ENCODE data around the gene NUDT2.

DNA sequence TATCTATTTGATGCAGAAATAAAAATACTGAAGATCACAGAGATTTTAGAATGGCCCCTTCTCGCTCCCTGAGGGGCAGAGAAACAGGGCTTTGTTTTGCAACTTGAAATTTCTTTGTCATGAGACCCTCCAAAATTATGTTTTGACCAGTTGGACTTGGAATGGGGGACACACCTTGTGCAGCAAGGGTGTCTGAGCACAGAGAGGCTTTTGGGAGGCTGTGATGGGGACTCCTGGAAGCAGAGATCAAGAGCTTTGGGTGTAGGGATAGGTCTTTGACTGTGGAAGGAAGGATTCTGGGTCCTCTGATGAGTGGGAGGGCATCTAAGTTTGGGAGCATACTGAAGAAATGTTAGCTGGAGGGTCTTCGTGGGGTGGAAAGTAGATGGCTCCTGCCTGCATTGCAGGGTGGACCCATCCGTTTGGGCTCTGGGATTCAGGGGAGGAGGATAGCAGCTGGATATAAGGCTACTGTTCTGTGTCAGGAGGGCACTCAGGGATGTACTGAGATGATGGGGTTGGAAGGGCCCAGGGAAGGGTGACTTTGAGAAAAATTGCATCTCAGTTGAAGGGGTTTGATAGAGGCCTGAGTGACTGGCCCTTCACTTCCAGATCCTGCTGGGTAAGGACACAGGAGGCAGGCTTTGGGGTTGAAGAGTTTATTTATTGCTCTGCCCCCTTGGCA lies 49.1 kb downstream of the NUDT2 start:
- TF ChIP-seq ZNF776 (tag by site-specific recombination; IDR thresholded peaks at IDR 0.05; ENCODE audit: borderline replicate concordance), result no peak
- TF ChIP-seq OSR2 (tag by site-specific recombination; IDR thresholded peaks at IDR 0.05), result no peak
- no peak for TF ChIP-seq ZNF792 (tag by site-specific recombination; IDR thresholded peaks at IDR 0.05)
- TF ChIP-seq, protein P1, sequence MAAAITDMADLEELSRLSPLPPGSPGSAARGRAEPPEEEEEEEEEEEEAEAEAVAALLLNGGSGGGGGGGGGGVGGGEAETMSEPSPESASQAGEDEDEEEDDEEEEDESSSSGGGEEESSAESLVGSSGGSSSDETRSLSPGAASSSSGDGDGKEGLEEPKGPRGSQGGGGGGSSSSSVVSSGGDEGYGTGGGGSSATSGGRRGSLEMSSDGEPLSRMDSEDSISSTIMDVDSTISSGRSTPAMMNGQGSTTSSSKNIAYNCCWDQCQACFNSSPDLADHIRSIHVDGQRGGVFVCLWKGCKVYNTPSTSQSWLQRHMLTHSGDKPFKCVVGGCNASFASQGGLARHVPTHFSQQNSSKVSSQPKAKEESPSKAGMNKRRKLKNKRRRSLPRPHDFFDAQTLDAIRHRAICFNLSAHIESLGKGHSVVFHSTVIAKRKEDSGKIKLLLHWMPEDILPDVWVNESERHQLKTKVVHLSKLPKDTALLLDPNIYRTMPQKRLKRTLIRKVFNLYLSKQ (tag by site-specific recombination; IDR thresholded peaks at IDR 0.05; ENCODE audit: borderline replicate concordance), result no peak
- TF ChIP-seq, protein P2, sequence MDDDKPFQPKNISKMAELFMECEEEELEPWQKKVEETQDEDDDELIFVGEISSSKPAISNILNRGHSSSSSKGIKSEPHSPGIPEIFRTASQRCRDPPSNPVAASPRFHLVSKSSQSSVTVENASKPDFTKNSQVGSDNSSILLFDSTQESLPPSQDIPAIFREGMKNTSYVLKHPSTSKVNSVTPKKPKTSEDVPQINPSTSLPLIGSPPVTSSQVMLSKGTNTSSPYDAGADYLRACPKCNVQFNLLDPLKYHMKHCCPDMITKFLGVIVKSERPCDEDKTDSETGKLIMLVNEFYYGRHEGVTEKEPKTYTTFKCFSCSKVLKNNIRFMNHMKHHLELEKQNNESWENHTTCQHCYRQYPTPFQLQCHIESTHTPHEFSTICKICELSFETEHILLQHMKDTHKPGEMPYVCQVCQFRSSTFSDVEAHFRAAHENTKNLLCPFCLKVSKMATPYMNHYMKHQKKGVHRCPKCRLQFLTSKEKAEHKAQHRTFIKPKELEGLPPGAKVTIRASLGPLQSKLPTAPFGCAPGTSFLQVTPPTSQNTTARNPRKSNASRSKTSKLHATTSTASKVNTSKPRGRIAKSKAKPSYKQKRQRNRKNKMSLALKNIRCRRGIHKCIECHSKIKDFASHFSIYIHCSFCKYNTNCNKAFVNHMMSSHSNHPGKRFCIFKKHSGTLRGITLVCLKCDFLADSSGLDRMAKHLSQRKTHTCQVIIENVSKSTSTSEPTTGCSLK (tag by site-specific recombination; IDR thresholded peaks at IDR 0.05), result no peak
- TF ChIP-seq, protein P3, sequence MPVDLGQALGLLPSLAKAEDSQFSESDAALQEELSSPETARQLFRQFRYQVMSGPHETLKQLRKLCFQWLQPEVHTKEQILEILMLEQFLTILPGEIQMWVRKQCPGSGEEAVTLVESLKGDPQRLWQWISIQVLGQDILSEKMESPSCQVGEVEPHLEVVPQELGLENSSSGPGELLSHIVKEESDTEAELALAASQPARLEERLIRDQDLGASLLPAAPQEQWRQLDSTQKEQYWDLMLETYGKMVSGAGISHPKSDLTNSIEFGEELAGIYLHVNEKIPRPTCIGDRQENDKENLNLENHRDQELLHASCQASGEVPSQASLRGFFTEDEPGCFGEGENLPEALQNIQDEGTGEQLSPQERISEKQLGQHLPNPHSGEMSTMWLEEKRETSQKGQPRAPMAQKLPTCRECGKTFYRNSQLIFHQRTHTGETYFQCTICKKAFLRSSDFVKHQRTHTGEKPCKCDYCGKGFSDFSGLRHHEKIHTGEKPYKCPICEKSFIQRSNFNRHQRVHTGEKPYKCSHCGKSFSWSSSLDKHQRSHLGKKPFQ (tag by site-specific recombination; IDR thresholded peaks at IDR 0.05), result no peak
- TF ChIP-seq ZNF558 (tag by site-specific recombination; IDR thresholded peaks at IDR 0.05), result no peak
- TF ChIP-seq, protein P4, sequence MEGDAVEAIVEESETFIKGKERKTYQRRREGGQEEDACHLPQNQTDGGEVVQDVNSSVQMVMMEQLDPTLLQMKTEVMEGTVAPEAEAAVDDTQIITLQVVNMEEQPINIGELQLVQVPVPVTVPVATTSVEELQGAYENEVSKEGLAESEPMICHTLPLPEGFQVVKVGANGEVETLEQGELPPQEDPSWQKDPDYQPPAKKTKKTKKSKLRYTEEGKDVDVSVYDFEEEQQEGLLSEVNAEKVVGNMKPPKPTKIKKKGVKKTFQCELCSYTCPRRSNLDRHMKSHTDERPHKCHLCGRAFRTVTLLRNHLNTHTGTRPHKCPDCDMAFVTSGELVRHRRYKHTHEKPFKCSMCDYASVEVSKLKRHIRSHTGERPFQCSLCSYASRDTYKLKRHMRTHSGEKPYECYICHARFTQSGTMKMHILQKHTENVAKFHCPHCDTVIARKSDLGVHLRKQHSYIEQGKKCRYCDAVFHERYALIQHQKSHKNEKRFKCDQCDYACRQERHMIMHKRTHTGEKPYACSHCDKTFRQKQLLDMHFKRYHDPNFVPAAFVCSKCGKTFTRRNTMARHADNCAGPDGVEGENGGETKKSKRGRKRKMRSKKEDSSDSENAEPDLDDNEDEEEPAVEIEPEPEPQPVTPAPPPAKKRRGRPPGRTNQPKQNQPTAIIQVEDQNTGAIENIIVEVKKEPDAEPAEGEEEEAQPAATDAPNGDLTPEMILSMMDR (tag by site-specific recombination; IDR thresholded peaks at IDR 0.05), result no peak
- no peak for TF ChIP-seq ZNF335 (tag by site-specific recombination; conservative IDR thresholded peaks at IDR 0.05)
- TF ChIP-seq, protein P5, sequence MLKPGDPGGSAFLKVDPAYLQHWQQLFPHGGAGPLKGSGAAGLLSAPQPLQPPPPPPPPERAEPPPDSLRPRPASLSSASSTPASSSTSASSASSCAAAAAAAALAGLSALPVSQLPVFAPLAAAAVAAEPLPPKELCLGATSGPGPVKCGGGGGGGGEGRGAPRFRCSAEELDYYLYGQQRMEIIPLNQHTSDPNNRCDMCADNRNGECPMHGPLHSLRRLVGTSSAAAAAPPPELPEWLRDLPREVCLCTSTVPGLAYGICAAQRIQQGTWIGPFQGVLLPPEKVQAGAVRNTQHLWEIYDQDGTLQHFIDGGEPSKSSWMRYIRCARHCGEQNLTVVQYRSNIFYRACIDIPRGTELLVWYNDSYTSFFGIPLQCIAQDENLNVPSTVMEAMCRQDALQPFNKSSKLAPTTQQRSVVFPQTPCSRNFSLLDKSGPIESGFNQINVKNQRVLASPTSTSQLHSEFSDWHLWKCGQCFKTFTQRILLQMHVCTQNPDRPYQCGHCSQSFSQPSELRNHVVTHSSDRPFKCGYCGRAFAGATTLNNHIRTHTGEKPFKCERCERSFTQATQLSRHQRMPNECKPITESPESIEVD (tag by site-specific recombination; IDR thresholded peaks at IDR 0.05), result no peak
- no peak for TF ChIP-seq ZNF121 (tag by site-specific recombination; IDR thresholded peaks at IDR 0.05)
- no peak for TF ChIP-seq ZNF274 (IDR thresholded peaks at IDR 0.05; ENCODE audit: low read length)
- no peak for TF ChIP-seq ZNF274 (tag by site-specific recombination; IDR thresholded peaks at IDR 0.05; ENCODE audit: borderline replicate concordance)
- TF ChIP-seq ZNF184 (tag by site-specific recombination; IDR thresholded peaks at IDR 0.05), result no peak

Measured in HEK293 (cell line).